ENCODE results near the gene C11orf21.

Gene C11orf21

GRCh38 chr11:2258501-2259465, 42.9 kb downstream of the C11orf21 start:
- no peak overlapping the region for H3K4me3 ChIP-seq (replicated peaks; ENCODE audit: low read depth, low read length)
- DNase-seq (ENCODE audit: extremely low read depth, low read depth), result no peak

GRCh38 chr11:2256951-2257700, 44.6 kb downstream of the C11orf21 start:
- no peak overlapping the region for H3K4me3 ChIP-seq (replicated peaks; ENCODE audit: low read depth, low read length)
- TF ChIP-seq, protein P1, sequence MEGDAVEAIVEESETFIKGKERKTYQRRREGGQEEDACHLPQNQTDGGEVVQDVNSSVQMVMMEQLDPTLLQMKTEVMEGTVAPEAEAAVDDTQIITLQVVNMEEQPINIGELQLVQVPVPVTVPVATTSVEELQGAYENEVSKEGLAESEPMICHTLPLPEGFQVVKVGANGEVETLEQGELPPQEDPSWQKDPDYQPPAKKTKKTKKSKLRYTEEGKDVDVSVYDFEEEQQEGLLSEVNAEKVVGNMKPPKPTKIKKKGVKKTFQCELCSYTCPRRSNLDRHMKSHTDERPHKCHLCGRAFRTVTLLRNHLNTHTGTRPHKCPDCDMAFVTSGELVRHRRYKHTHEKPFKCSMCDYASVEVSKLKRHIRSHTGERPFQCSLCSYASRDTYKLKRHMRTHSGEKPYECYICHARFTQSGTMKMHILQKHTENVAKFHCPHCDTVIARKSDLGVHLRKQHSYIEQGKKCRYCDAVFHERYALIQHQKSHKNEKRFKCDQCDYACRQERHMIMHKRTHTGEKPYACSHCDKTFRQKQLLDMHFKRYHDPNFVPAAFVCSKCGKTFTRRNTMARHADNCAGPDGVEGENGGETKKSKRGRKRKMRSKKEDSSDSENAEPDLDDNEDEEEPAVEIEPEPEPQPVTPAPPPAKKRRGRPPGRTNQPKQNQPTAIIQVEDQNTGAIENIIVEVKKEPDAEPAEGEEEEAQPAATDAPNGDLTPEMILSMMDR (IDR thresholded peaks at IDR 0.05; ENCODE audit: low read depth, low read length, missing control alignments), result no peak
- no peak for DNase-seq (ENCODE audit: extremely low read depth, low read depth)

More at GRCh38 chr11:2258501-2259465, 42.9 kb downstream of the C11orf21 start:
- TF ChIP-seq, protein P1 (IDR thresholded peaks at IDR 0.05; ENCODE audit: low read depth, low read length, missing control alignments), result no peak

DNA sequence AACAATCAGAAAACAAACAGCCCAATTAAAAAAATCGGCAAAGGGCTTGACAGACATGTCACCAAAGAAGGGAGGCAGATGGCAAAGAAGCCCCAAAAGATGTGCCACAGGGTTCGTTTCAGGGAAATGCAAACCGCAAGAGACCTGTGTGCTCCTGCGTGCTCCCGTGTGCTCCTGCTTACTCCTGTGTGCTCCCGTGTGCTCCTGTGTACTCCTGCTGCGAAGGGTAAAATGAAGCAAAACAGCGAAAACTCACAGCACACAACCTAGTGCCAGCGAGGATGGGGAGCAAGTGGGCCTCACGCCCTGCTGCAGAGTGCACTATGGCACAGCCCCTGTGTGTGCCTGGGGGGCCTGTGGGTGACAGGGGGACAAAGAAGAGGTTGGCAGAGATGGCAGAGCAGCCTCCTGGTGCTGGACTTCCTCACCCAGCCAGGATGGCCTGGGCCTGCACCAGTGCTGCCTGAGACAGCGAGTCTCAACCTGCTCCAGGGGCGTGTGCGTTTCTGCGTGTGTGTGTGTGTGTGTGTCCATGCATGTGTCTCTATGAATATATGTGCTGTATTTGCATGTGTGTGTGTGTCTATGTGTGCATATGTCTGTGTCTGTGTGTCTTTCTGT, 45.3 kb downstream of the C11orf21 start:
- TF ChIP-seq, protein P1 (IDR thresholded peaks at IDR 0.05; ENCODE audit: low read depth, low read length, missing control alignments), result no peak
- no peak overlapping the region for H3K4me3 ChIP-seq (replicated peaks; ENCODE audit: low read depth, low read length)
- DNase-seq (ENCODE audit: extremely low read depth, low read depth), result no peak

DNA sequence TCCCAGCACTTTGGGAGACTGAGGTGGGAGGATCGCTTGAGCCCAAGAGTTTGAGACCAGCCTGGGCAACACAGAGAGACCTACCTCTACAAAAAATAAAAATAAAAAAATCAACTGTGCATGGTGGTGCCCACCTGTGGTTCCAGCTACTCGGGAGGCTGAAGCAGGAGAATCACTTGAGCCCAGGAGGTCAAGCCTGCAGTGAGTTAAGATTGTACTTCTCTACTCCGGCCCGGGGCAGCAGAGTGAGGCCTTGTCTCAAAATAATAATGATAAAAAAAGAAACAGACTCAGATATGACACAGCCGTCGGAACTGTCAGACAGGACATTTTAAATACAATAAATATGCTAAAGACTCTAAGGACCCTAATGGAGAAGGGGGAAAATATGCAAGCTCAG, 49.7 kb downstream of the C11orf21 start:
- DNase-seq (ENCODE audit: extremely low read depth, low read depth), result no peak
- no peak overlapping the region for H3K4me3 ChIP-seq (replicated peaks; ENCODE audit: low read depth, low read length)
- TF ChIP-seq, protein P1 (IDR thresholded peaks at IDR 0.05; ENCODE audit: low read depth, low read length, missing control alignments), result no peak

DNA sequence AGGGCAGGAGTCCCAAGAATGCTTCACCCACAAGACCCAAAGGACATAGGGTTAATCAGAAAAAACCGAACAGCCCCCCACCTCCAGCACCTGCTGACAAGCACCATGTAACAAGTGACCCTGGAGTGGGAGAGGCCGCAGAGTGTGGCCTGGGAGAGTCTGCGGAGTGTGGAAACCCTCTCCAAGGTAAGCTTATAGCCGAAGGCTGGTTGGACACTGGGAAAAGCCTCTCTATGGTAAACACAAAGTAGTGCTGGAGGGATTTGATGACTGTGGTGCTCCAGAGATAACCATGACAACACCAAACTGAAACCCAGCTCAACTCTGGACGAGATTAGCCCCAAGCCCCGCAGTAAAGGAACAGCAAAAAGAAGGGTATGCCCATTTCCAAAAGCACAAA, 50.6 kb downstream of the C11orf21 start:
- no peak for DNase-seq (ENCODE audit: extremely low read depth, low read depth)
- TF ChIP-seq, protein P1 (IDR thresholded peaks at IDR 0.05; ENCODE audit: low read depth, low read length, missing control alignments), result no peak

GRCh38 chr11:2250485-2250884, 51.2 kb downstream of the C11orf21 start:
- DNase-seq (ENCODE audit: extremely low read depth, low read depth), result no peak
- no peak overlapping the region for H3K4me3 ChIP-seq (replicated peaks; ENCODE audit: low read depth, low read length)
- TF ChIP-seq, protein P1 (IDR thresholded peaks at IDR 0.05; ENCODE audit: low read depth, low read length, missing control alignments), result no peak

More for the DNA sequence above, 50.6 kb downstream of the C11orf21 start:
- H3K4me3 ChIP-seq (replicated peaks; ENCODE audit: low read depth, low read length), result no peak overlapping the region

Measured in HFF-Myc (cell line).